HG02852 (cell line): Measurements from ENCODE around the gene G6PC3.
"Not testable (repeated sequence)": the region's sequence is repeated elsewhere in the genome, so short reads cannot be mapped to it uniquely, and the experiment has no call there.

Experiments used
- ATAC-seq: cut with Tn5 transposase; IDR thresholded peaks from one replicate; pipeline ENCODE4 v1.9.1; 2021; ENCODE audit warnings: mild to moderate bottlenecking, moderate library complexity; ENCODE audit not compliant: unreplicated experiment

The G6PC3 gene

GRCh38 chr17:44082256-44082927 lies 11.9 kb downstream of the G6PC3 start:
- no peak for ATAC-seq

- ATAC-seq = no peak
Measured at GRCh38 chr17:44083250-44083849, 12.8 kb downstream of the G6PC3 start.

DNA sequence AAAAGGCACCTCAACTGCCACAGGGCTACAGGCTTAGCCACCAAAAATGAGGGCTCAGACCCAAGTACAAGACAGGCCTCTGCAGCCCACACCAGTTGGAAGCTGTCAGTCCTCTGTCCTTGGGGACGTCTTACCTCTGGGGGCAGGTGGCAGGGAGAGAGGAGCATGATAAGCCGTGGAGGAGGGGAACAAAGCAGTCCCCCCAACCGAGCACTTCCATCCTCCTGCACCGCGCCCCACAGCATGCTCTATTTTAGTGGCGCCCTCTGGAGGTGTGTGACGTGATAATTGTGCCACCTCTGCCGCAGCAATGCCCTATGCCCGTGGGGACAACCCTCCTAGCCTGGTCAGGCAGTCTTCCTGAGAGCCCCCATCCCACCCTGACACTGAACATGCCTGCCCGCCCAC lies 13.6 kb downstream of the G6PC3 start:
- ATAC-seq = no peak

DNA sequence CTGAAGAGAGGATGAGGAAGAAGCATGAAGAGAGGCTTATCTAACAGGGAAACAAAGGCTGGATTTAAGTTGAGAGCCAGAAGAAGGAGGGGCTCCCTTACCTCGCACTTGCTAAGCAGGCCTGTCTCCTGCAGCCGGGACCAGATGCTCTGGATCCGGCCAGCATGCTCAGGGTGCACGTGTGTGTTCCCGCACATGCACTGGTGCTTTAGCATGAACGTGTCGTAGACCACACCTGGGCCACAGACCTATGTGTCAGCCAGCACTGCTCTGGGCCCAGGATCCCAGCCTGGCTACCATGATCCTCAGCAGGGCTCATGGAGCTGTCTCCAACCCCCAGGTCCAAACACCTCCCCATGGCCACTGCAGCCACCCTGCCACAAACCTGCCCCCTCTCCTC lies 14.4 kb downstream of the G6PC3 start:
- ATAC-seq = no peak

GRCh38 chr17:44085908-44086307 lies 15.4 kb downstream of the G6PC3 start:
- ATAC-seq = no peak

DNA sequence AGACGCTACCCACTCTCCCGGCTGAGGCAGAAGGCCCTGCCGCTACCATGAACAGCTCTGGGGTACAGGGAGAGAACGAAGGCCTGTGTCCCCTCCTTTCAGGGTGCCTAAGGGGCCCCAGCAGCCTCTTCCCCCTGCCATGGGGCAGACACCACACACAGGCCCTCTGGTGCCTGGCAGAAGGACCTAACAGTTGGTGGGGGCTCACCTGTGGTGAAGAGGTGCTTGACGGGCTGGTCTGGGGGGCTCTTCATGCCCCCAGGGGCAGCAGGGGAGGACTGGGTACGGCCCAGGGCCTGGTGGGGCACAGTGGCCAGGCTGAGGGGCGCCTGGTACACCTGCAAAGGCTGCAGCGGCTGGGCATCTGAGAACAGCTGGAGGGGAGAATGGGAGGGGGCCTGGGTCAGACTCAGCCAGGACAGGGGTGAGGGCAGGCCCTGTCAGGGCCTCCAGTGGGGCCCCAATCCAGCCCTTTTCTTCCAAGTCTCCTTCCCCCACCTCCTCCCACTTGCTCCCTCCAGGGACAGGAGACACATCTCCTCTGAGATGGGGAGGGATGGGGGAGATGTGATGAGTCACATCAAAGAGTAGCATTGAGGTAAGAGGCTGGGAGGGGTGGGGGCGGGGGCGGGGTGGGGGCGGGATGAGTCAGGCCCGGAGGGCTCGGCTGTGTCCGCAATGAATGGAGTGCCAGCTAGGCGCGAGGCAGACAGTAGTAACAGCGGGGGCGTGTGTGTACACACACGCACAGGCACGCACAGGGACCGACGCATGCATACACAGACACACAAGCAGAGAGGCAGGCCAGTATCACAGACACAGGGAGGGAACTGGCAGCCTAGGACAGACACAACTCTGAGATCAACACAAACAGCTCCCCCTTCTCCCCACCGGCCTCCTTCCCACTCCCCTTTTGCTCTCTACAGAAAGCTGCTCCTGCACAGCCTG lies 16.1 kb downstream of the G6PC3 start:
- no peak for ATAC-seq

GRCh38 chr17:44087319-44087718 lies 16.8 kb downstream of the G6PC3 start:
- ATAC-seq = no peak

DNA sequence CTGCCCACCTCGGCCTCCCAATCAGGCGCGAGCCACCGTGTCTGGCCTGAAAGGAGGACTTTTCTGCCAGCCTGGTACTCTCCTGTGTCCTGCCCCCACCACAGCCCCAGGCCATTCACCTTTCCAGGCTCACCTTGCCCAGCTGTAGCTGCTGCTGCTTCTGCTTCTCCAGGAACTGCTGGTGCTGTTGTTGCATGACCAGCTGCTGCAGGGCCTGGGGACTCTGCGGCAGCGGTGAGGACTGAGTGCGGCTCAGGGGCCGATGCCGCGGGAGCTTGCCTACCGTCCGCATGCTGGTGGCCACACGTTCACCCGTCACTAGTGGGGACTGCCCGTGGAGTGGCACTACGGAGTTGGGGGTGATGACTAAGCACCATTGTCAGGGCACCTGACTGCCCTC lies 17.7 kb downstream of the G6PC3 start:
- no peak for ATAC-seq

DNA sequence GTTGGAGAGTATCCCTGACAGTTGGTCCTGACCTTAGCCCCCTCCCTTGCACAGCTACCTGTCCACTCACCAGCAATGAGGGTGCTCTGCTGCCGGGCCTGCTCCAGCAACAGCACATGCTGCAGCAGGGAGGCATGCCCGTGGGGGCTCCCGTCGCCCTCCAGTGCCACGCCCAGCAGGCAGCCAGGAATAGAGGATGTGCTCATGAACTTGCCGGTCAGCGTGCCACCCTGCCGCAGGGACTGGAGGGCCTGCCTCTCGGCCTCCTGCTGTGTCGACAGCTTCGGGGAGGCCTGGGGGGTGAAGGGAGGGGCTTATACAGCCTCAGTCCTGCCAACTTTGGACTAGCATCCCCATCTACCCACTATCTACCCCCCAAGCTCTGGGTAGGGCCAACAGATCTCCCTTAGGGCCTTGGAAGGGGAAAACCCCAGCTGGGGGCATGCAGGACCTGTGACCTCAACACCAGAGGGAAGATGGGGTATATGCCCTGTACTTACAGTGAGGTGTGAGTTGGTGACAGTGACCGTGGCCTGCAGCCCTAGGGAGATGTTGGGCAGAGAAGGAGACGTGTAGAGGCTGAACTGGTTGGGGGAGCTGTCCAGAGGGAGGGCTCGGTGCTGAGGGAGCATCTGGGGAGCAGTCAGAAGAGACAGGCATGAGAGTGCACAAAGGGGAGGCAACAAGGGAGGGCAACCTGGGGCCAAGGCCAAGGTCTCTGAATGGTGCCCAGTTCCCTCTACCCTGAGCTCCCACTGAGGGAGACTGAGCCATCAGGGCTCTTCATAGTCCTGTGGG lies 20.9 kb downstream of the G6PC3 start:
- ATAC-seq = no peak

GRCh38 chr17:44092051-44092450 lies 21.5 kb downstream of the G6PC3 start:
- ATAC-seq = no peak

DNA sequence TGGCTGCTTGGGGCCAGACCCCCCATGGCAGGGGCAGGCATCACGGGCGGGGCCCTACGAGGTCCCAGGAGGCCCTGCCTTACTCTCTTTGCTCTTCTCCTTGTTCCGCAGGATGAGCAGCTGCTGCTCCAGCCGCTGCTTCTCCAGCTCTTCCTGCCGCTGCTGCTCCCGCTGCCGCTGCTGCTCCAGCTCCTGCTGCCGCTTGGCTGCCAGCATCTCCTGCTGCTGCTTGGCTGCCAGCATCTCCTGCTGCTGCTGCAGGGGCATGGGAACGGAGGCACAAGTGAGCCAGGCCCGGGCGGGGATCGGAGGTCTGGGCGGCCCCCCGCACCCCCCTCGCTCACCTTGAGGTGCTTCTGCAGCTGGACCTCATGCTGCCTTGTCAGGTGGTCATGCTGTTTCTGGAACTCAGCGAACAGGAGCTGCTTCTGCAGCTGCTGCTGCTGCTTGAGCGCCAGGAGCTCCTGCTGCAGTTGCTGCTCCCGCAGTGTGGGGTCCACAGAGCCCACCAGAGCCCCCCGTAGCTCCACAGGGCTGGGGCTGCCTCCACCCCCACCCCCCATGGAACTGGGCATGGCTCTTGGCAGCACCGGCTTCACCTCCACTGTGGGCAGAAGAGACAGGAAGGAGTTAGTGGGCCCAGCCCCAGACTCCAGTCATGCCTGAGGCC lies 22.8 kb downstream of the G6PC3 start:
- no peak for ATAC-seq

- ATAC-seq = no peak
Measured at GRCh38 chr17:44094701-44095387, 24.3 kb downstream of the G6PC3 start.

DNA sequence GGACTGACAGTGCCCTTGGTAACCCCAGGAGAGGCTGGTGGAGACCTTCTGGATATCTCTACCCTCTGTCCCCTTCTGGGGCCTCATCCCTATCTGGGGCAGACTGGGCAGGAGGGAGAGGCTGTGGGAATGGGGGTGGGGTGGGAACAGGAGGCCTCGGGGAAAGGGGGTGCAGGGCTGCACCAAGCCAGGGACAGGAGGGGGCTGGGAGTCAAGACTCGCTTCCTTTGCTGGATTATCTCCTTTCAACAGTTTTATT lies 24.8 kb downstream of the G6PC3 start:
- no peak for ATAC-seq

DNA sequence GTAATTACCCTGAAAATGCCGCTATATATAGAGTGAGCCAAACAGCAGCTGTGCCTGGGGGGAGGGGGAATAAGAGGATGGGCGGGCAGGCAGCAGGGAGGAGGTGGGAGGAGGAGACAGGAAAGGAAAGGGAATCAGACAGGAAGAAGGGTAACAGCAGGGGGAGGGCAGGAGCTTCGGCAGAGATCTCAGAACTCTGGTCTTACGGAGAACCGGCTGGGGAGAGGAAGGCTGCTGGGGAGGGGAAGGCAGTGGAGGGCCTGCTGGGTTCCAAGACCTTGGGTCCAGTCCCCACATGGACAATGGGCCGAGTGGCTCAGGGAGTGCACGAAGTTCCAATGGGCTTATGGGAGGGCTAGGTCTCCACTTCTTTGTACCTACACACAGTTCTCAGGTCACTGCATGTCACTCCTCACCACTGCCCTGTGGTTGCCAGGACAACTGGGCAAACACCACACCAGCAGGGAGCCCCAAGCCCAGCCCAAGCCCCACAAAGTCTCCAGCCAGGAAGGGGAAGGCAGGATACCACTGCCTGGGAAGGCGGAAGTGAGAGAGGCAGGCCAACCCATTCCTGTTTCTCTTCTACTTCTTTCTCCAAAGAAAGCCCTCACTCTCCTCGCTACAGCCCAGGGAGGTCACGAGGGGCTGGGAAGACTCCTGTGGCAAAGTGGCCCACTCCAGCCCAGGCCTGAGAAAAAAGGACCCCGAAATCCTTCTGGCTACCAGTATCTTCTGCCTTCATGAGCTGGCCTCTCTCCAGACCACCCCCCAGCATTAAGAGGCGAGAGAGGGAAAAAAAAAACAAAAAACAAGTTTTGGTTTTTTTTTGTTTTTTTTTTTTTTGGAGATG lies 25.3 kb downstream of the G6PC3 start:
- ATAC-seq = no peak

GRCh38 chr17:44097110-44097958 lies 26.8 kb downstream of the G6PC3 start:
- ATAC-seq = no peak

DNA sequence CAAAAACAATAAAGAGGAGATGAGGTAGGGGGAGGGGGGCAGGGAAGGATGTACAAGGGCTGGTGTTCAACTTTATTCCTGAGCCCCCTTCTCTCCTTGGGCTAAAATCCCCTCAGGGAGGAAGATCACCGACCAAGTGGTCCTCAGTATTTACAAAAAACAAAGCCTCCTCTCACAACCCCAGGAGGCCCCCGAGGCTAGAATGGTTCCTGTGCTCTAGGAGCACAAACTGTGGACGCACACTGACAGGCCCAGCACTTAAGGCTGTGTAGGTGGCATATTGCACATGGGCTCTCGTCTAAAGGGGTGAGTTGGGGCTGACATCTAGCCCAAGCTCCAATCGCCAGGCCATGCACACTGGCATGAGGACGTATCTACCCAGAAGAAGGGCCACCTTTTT lies 31.3 kb downstream of the G6PC3 start:
- ATAC-seq = not testable (repeated sequence)

DNA sequence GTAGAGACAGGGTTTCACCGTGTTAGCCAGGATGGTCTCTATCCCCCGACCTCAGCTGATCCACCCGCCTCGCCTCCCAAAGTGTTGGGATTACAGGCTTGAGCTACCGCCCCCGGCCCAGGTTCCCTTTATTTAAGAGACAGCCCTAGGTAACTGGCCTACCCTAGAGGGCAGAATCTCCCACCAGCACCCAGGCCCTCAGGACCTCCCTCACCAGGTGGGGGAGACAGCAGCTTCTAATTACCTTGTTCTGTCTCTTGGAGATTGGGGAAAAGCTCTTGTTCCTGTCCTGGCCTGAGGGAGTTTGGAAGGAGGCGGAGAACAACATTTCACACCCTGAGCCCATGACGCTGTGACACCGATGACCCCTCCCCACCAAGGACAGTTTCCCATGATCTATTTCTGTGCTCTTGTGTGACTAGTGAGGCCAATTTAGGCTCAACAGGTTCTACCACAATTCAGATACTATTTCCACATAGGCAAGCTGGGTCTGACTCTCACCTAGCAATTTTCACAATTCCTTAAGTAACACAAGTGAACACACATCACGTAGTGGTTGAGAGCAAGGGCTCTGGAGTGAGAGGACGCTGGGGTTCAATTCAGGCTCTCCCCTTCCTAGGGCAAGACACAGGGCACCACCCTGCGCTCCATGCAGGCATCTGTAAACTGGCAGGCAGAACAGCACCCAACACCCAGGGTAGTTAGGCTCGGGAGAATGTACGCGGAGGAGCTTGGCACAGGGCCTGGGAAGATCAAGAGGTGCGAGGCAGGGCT lies 32.5 kb downstream of the G6PC3 start:
- ATAC-seq = no peak

GRCh38 chr17:44105483-44105882 lies 34.9 kb downstream of the G6PC3 start:
- no peak for ATAC-seq
